Neutrophil (primary cell): ENCODE measurements around the gene C20orf204.

Experiments used
- H3K27ac ChIP-seq: fragments of 200-600 bp; sonication (generic); 2 replicates; pipeline ENCODE4 v1.5.1; 2016; ENCODE audit warnings: mild to moderate bottlenecking, moderate library complexity
- H3K27me3 ChIP-seq: fragments of 200-600 bp; sonication (generic); 2 replicates; pipeline ENCODE4 v1.6.0; 2016; ENCODE audit warnings: mild to moderate bottlenecking
- H3K36me3 ChIP-seq: fragments of 200-600 bp; sonication (generic); 2 replicates; pipeline ENCODE4 v1.5.1; 2017
- H3K4me1 ChIP-seq, 2 experiments: fragments of 200-600 bp in 1 of 2; sonication (generic) in 1 of 2; 1 replicate in 1 of 2; 2 replicates in 1 of 2; pipeline versions ENCODE4 v1.5.1 to v1.6.1; 2013 to 2016; ENCODE audit warnings: low read depth in 1 of 2, low read length in 1 of 2, mild to moderate bottlenecking in 1 of 2, moderate library complexity in 1 of 2; ENCODE audit not compliant: control insufficient read depth in 1 of 2, insufficient read depth in 1 of 2
- H3K4me3 ChIP-seq, 2 experiments: fragments of 200-600 bp in 1 of 2; sonication (generic) in 1 of 2; 1 replicate in 1 of 2; 2 replicates in 1 of 2; pipeline ENCODE4 v1.5.1; 2013 to 2016; ENCODE audit warnings: low read depth in 1 of 2, low read length in 1 of 2, mild to moderate bottlenecking in 1 of 2, moderate library complexity in 1 of 2
- H3K9me3 ChIP-seq: fragments of 200-600 bp; sonication (generic); 2 replicates; pipeline ENCODE4 v1.5.1; 2016
- CTCF ChIP-seq: fragments of 200-600 bp; sonication (generic); IDR thresholded peaks from 2 replicates; pipeline ENCODE4 v1.5.1; 2016; ENCODE audit warnings: antibody characterized with exemption

The C20orf204 gene

GRCh38 chr20:64069209-64069613 lies 33.2 kb downstream of the C20orf204 start:
- H3K27ac ChIP-seq = no peak overlapping the region
- peaks cover 39 to 68% of the 10 kb centered on the region in 2 experiments for H3K4me1 ChIP-seq
- peaks cover 5% of the 10 kb centered on the region for H3K9me3 ChIP-seq
- H3K4me3 ChIP-seq = no peak overlapping the region
- peaks cover 29% of the 10 kb centered on the region for H3K36me3 ChIP-seq
- TF ChIP-seq CTCF = no peak
- H3K27me3 ChIP-seq = peaks cover 9% of the 10 kb centered on the region

GRCh38 chr20:64069614-64070243 lies 33.7 kb downstream of the C20orf204 start:
- H3K27ac ChIP-seq = peak overlapping the region; percentile 99
- peaks cover 4% of the 10 kb centered on the region for H3K27me3 ChIP-seq
- peaks cover 44 to 70% of the 10 kb centered on the region in 2 experiments for H3K4me1 ChIP-seq
- peaks cover 35% of the 10 kb centered on the region for H3K36me3 ChIP-seq
- peak; percentile 76 for TF ChIP-seq CTCF
- H3K4me3 ChIP-seq = no peak overlapping the region
- peaks cover 5% of the 10 kb centered on the region for H3K9me3 ChIP-seq

GRCh38 chr20:64070244-64070993 lies 34.4 kb downstream of the C20orf204 start:
- Histone ChIP-seq H3K4me3 (no peak overlapping the region), H3K4me1 (peaks cover 51 to 71% of the 10 kb centered on the region in 2 experiments), H3K9me3 (peaks cover 5% of the 10 kb centered on the region), H3K27me3 (no peaks in the 10 kb centered on the region), H3K36me3 (peaks cover 42% of the 10 kb centered on the region), H3K27ac (peak overlapping the region; percentile 99)
- no peak for TF ChIP-seq CTCF

- H3K36me3 ChIP-seq = peaks cover 54% of the 10 kb centered on the region
- no peak for TF ChIP-seq CTCF
- H3K4me1 ChIP-seq = peaks cover 51 to 71% of the 10 kb centered on the region in 2 experiments
Measured at GRCh38 chr20:64071341-64072332, 35.7 kb downstream of the C20orf204 start.

GRCh38 chr20:64072498-64073063 lies 36.6 kb downstream of the C20orf204 start:
- Histone ChIP-seq H3K4me1 (peaks cover 52 to 64% of the 10 kb centered on the region in 2 experiments), H3K27ac (peak overlapping the region; percentile 99), H3K4me3 (no peak overlapping the region), H3K36me3 (peaks cover 58% of the 10 kb centered on the region), H3K27me3 (no peaks in the 10 kb centered on the region), H3K9me3 (peaks cover 5% of the 10 kb centered on the region)
- TF ChIP-seq CTCF = no peak

More at GRCh38 chr20:64071341-64072332, 35.7 kb downstream of the C20orf204 start:
- Histone ChIP-seq H3K27ac (peak overlapping the region; percentile 99), H3K4me3 (no peak overlapping the region), H3K9me3 (peaks cover 5% of the 10 kb centered on the region), H3K27me3 (no peaks in the 10 kb centered on the region)
